ENCODE results near the gene MEMO1.
"Not testable (repeated sequence)": the region's sequence is repeated elsewhere in the genome, so short reads cannot be mapped to it uniquely, and the experiment has no call there.

Gene MEMO1

DNA sequence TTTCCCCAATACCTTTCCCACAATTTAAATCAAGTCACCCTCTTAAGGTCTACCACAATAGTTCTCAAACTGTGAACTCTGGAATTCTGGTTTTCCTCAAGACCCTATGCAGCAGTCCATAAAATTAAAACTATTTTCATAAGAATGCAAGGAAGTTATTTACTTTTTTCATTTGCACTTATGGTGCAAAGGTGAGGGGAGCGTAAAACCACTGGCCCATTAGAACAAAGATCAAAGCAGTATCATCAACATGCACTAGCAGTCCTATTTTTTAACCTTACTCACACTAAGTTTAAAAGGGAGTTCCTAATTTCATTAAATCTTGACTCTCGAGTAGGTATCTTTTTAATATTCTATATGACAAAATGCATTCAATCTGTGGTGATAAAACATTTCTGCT, 85.3 kb downstream of the MEMO1 start:
- H3K4me3 ChIP-seq (ENCODE audit: low read depth, low read length) = no peak overlapping the region
- no peak for DNase-seq (ENCODE audit: low read depth)

DNA sequence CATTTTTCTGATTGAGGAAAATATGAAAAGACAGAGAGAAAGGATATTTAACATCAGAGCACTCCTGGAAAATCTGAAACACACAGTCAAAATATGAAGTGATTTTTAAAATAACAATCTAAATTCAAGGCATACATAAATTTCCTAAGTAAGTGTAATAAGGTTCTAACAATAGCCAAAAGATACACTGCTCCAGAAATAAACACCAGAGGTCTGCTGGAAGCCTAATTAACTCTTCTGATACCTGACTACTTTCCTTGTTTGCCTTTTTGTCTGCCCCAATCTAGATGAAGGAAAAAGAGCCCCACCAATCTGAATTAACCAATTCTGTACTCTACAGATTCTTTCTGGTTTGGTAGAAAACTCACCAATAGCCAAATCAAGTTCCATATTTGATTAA, 87.1 kb downstream of the MEMO1 start:
- H3K4me3 ChIP-seq (ENCODE audit: low read depth, low read length) = no peak overlapping the region

DNA sequence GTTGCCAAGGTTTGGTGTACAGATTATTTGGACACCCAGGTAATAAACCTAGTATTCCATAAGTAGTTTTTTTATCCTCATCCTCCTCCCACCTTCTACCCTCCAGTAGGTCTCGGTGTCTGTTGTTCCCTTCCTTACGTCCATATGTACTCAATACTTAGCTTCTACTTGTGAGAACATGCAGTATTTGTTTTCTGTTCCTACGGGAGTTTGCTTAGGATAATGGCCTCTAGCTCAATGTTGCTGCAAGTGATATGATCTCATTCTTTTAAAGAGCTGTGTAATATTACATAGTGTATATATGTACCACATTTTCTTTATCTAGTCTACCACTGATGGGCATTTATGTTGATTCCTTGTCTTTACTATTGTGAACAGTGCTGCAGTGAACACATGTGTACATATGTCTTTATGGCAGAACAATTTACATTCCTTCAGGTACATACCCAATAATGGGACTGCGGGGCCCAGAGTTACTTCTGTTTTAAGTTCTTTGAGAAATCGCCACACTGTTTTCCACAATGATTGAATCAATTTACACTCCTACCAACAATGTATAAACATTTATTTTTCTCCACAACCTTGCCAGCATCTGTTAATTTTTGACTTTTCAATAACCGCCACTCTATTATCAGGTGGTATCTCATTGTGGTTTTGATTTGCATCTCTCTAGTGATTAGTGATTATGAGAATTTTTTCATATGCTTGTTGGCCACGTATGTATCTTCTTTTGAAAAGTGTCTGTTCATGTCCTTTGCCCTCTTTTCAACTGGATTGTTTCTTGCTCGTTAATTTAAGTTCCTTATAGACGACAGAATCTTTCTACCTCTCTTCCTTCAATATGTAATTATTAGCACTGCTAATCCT, 88.0 kb downstream of the MEMO1 start:
- no peak overlapping the region for H3K4me3 ChIP-seq (ENCODE audit: low read depth, low read length)
- no peak for DNase-seq (ENCODE audit: low read depth)

More for the DNA sequence above, 87.1 kb downstream of the MEMO1 start:
- DNase-seq (ENCODE audit: low read depth) = no peak

DNA sequence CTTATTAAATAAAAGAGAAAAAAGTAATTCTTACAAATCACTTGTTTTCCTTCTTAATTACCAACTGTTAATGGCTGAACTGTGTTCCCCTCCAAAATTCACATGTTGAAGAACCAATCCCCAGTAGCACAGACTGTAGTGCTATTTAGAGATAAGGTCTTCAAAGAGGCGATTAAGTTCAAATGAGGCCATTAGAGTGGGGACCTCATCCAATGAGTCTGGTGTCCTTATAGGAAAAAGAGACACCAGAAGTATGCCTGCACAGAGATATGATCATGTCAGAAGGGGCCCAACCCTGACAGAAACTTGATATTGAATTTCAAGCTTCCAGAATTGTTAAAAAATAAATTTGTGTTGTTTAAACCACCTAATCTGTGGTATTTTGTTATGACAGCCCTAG, 89.8 kb downstream of the MEMO1 start:
- no peak for DNase-seq (ENCODE audit: low read depth)
- H3K4me3 ChIP-seq (ENCODE audit: low read depth, low read length) = no peak overlapping the region

DNA sequence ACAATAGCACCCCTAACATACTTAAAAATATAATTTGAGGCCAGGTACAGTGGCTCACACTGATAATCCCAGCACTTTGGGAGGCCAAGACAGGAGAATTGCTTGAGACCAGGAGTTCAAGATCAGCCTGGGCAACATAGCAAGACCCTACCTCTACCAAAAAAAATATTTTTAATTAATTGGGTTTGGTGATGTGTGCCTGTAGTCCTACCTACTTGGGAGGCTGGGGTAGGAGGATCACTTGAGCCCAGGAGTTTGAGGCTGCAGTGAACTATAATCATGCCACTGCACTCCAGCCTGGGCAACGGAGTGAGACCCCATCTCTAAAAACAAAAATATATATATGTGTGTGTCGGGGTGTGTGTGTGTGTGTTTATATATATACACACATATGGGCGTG, 91.3 kb downstream of the MEMO1 start:
- DNase-seq (ENCODE audit: low read depth) = no peak
- no peak overlapping the region for H3K4me3 ChIP-seq (ENCODE audit: low read depth, low read length)

DNA sequence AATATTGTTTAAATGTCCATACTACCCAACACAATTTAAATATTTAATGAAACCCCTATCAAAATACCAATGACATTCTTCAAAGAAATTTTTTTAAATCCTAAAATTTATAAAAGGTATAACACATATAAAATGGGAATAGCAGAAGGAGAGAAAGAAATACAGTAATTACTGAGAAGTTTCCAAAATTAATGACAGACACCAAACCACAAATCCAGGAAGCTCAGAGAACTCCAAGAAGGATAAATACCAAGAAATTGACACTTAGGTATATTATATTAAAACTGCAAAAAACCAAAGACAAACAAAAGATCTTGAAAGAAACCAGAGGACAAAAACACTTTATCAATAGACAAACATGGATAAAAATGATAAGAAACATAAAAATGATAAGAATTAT, 101.1 kb downstream of the MEMO1 start:
- no peak for DNase-seq (ENCODE audit: low read depth)
- no peak overlapping the region for H3K4me3 ChIP-seq (ENCODE audit: low read depth, low read length)

DNA sequence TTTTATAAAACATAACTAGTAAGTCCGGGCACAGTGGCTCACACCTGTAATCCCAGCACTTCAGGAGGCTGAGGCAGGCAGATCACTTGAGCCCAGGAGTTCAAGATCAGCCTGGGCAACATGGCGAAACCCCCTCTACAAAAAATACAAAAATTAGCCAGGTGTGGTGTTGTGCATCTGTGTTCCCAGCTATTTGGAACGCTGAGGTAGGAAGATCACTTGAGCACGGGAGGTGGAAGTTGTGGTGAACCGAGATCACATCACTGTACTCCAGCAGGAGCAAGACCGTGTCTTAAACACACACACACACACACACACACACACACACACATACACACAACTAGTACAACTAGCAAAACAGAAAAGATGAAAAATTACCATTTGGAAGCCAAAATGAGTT, 103.3 kb downstream of the MEMO1 start:
- not testable (repeated sequence) for H3K4me3 ChIP-seq (ENCODE audit: low read depth, low read length); DNase-seq (ENCODE audit: low read depth)

DNA sequence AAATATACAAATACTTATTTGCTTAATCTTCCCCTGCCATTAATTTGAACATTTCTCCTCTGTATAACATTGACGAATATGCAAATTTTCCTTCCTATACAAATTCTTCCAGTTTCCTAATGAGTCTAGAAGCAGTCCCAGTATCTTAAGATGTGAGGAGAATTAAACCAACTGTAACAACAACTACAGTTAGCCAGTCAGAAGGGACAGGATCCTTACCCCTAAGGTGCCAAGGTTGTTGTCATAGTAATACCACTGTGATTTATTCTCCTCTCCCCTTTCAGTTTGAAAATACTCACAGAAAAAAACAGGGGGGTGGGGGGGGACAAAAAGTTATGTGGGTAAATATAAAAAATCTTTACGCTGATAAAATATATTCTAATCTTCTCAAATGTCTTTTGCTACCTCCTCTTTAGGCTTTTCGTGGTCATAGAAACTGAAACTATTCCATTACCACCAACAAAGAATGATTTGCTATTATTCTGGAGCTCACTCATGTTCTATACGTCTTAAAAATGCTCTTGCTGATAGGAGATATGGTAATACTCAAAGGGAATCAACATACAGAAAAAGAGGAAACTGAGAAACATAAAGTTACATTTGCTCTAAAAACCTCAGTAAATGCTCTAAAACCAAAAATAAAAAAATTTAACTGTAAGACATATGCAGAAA, 107.6 kb downstream of the MEMO1 start:
- no peak overlapping the region for H3K4me3 ChIP-seq (ENCODE audit: low read depth, low read length)
- DNase-seq (ENCODE audit: low read depth) = no peak

DNA sequence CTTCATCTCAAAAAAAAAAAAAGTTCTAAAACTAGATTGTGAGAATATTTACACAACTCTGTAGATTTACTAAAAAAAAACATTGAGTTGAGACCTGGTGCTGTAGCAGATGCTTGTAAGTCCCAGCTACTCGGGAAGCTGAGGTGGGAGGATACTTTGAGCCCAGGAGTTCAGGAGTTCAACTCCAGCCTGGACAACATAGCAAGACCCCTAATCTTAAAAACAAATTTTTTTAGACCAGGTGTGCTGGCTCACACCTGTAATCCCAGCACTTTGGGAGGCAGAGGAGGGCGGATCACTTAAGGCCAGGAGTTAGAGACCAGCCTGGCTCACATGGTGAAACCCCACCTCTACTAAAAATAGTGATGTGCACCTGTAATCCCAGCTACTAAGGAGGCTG, 108.9 kb downstream of the MEMO1 start:
- DNase-seq (ENCODE audit: low read depth) = no peak
- H3K4me3 ChIP-seq (ENCODE audit: low read depth, low read length) = no peak overlapping the region

DNA sequence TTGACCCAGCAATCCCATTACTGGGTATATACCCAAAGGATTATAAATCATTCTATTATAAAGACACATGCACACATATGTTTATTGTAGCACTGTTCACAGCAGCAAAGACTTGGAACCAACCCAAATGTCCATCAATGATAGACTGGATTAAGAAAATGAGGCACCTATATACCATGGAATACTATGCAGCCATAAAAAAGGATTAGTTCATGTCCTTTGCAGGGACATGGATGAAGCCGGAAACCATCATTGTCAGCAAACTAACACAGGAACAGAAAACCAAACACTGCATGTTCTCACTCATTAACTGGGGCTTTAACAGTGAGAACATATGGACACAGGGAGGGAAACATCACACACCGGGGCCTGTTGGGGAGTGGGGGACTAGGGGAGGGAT, 110.7 kb downstream of the MEMO1 start:
- DNase-seq (ENCODE audit: low read depth); H3K4me3 ChIP-seq (ENCODE audit: low read depth, low read length): not testable (repeated sequence)

DNA sequence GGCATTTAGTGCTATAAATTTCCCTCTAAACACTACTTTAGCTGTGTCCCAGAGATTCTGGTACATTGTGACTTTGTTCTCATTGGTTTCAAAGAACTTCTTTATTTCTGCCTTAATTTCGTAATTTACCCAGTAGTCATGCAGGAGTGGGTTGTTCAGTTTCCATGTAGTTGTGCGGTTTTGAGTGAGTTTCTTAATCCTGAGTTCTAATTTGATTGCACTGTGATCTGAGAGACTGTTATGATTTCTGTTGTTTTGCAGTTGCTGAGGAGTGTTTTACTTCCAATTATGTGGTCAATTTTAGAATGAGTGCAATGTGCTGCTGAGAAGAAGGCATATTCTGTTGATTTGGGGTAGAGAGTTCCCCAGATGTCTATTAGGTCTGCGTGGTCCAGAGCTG, 112.5 kb downstream of the MEMO1 start:
- not testable (repeated sequence) for DNase-seq (ENCODE audit: low read depth); H3K4me3 ChIP-seq (ENCODE audit: low read depth, low read length)

DNA sequence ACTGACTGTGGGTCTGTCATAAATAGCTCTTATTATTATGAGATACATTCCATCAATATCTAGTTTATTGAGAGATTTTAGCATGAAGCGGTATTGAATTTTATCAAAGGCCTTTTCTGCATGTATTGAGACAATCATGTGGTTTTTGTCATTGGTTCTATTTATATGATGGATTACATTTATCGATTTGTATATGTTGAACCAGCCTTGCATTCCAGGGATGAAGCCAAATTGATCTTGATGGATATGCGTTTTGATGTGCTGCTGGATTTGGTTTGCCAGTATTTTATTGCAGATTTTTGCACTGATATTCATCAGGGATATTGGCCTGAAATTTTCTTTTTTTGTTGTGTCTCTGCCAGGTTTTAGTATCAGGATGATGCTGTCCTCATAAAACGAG, 113.5 kb downstream of the MEMO1 start:
- not testable (repeated sequence) for DNase-seq (ENCODE audit: low read depth); H3K4me3 ChIP-seq (ENCODE audit: low read depth, low read length)

DNA sequence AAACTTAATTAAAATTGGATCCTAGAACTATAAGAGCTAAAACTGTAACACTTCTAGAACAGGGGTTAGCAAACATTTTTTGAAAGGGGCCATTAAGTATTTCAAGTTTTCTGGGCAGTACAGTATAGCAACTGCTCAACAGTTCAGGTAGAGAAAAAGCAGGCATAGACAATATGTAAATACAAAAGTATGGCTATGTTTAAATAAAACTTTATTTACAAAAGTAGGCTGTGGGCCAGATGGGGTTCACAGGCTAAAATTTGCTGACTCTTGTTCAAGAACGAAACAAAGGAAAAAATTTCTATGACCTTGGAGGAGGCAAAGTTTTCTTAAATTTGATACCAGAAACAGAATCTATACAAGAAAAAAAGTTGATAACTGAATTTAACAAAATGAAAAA, 114.5 kb downstream of the MEMO1 start:
- no peak for DNase-seq (ENCODE audit: low read depth)
- no peak overlapping the region for H3K4me3 ChIP-seq (ENCODE audit: low read depth, low read length)

DNA sequence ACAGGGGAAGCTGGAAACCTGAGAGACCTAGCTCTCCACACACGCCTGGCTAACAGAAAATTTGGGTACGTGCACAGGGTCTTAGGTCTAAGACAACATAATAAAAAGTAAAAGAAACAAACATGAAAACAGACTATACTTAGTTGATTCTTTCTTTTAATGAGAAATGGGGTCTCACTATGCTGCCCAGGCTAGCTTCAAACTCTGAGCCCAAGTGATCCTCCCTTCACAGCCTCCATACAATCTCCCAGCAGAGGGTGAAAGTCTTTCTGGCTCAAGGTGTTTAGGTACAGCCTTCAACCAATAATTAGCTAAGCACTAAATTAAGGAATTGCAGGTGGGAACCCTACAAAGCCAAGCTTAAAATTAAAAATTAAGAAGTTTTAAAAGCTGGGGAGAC, 116.2 kb downstream of the MEMO1 start:
- H3K4me3 ChIP-seq (ENCODE audit: low read depth, low read length) = no peak overlapping the region

DNA sequence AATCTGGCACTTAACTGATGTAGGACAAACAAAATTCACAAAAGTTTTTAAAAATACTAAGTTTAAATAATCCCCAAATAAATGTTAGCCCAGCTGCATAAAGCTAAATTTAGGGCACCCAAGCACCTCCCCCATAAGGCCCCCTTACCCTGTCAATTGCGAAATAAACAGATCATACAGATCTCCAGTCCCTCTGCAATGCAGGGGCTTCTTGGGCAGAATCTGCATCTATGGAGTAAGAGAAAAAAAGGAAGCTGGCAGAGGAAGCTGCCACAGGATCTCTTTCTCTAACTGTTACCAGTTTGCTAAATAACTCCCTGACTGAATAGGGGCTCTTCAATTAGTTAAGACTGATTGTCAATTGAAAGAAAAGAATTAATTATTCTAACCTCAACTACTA, 117.7 kb downstream of the MEMO1 start:
- no peak overlapping the region for H3K4me3 ChIP-seq (ENCODE audit: low read depth, low read length)
- no peak for DNase-seq (ENCODE audit: low read depth)

More for the DNA sequence above, 116.2 kb downstream of the MEMO1 start:
- no peak for DNase-seq (ENCODE audit: low read depth)

DNA sequence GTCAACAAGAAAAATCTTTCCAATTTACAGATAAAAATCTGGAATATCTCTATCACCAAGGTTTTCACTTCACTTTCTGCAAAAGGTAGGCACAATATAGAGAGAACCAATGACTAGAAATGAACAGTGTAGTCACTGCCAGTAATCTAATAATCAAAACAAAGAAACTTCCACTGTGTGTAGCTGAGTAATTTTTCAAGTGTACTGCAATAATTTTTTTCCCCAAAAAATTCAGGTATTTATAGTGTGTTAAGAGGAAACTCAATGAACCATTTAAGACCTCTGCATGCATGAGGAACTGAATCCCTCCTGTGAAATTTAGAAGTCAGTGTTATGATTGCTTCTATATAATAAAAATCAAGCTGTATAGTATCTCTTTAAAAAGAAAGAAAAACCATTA, 121.8 kb downstream of the MEMO1 start:
- no peak overlapping the region for H3K4me3 ChIP-seq (ENCODE audit: low read depth, low read length)
- no peak for DNase-seq (ENCODE audit: low read depth)

DNA sequence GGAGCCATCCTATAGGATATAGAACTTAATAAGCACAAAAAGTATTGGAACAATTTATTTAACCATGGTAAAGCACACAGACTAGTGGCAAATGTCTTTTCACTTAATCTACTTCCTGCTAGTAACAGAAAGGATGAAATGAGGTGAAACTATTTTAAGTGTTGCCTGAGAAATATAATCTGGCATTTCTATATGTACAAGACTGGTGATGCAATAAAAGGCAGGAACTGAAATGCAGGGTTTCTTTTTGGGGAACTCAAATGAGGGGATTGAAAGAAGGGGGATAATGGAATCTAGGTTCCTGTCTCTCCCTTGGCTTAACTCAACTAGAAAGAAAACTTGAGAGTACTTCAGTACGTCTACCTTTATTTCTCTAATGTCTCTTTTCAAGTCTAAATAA, 122.3 kb downstream of the MEMO1 start:
- DNase-seq (ENCODE audit: low read depth) = no peak
- no peak overlapping the region for H3K4me3 ChIP-seq (ENCODE audit: low read depth, low read length)

DNA sequence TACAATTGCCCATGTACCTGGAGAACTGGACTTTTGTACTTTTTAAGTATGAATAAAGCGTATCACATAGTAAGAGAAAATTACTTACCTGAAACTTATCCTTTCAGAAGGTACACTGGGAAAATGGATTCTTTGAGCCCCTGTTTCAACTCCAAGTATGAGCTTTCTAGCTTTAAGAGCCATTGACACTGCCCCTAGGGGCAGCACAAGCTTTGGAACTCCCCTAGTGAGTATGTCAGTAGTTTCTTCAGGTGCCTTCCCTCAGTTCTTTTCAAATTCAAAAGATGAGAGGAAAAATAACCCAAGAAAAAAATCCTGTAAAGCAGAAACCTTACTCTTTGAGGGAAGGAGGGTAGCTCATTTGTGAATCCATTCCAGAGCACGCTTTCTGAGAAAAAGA, 124.1 kb downstream of the MEMO1 start:
- H3K4me3 ChIP-seq (ENCODE audit: low read depth, low read length) = no peak overlapping the region
- DNase-seq (ENCODE audit: low read depth) = no peak

DNA sequence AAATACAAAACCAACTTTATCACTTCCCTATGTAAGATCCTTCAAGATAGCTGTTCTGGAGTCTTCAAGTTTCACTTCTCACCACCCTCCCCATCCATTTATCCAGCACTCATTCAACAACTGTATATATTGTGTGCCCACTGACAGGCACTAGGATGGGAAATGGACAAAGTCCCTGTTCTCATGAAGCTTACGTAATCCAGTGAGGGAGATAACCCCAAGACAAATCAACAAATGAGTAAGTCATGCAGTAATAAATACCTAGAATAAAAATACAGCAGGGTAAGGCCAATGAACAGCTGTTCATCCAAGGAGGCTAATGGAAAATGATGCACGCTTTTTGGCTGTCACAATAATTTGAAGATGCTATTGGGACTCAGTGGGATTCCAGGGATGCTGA, 133.8 kb downstream of the MEMO1 start:
- peak; percentile 5 for DNase-seq (ENCODE audit: low read depth)

DNA sequence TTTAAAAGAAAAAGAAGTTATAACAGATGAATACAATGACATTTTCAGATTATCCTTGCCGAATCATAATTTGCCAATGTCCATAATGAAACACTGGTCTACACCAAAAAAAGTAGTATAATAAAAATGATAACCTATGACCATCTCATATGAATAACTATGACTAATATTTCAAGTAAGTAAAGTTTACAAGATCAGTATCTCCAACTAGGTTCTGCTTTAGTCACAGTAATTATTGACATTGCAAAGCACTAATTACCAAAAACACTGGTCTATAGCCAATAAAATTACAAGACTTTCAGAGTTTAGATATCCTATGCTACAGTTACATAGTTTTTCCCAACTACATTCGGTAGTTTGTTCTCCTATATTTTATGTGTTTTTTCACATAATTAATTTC, 136.7 kb downstream of the MEMO1 start:
- no peak for DNase-seq (ENCODE audit: low read depth)
- no peak overlapping the region for H3K4me3 ChIP-seq (ENCODE audit: low read depth, low read length)

More for the DNA sequence above, 133.8 kb downstream of the MEMO1 start:
- H3K4me3 ChIP-seq (ENCODE audit: low read depth, low read length) = no peak overlapping the region

DNA sequence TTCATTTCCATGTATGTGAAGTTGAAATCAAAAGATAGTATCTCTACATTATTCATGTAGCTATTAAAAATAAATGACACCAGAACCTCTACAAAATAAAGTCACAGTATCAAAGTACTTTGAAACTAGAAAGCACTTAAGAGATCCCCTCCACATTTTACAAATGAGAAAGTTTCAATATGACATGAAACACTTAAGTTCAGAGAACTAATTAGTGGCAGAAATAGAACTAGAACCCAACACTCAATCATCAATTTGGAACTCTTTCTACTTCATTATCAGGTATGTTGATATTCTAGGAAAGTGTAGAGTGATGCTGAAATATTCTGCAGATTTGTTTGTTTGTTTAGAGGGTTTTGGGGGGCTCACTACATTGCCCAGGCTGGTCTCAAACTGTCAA, 145.6 kb downstream of the MEMO1 start:
- DNase-seq (ENCODE audit: low read depth) = no peak
- H3K4me3 ChIP-seq (ENCODE audit: low read depth, low read length) = no peak overlapping the region
